IMR-90 (cell line): ENCODE measurements around the gene ZFAND4. TPM values are rescaled to one million over a fixed set of nuclear protein-coding genes. Genes with fewer than 3 reads are reported as not detected.

Experiments
- ATAC-seq: fragments of 200-7000 bp; cut with Tn5 transposase; 2 replicates; pipeline ENCODE4 v1.9.1; 2020; ENCODE audit warnings: low read depth, mild to moderate bottlenecking, moderate library complexity
- BruUV-seq: library from RNA; stranded (reverse); fragments of 400-500 nt; replicated peaks from 2 replicates; lab custom pipeline; 2021; lab: Mats Ljungman, UMichigan
- CTCF ChIA-PET: fragments of 300-600 bp; formaldehyde crosslinking; extraction: SDS; loops from one replicate; lab custom pipeline; 2021; ENCODE audit warnings: antibody characterized with exemption; lab: Yijun Ruan, JAX
- POLR2A ChIA-PET: fragments of 300-600 bp; sonication (Branson Sonifier 250); formaldehyde crosslinking; loops from one replicate; lab custom pipeline; 2022; ENCODE audit warnings: antibody characterized with exemption; ENCODE audit not compliant: unreplicated experiment; lab: Charles Lee
- DNase-seq: peaks from one replicate; pipeline ENCODE4 v3.0.0; 2013
- H2AFZ ChIP-seq: replicated peaks from 2 replicates; pipeline ENCODE3; 2013; ENCODE audit warnings: low read length, mild to moderate bottlenecking; ENCODE audit not compliant: poor library complexity
- H2AK5ac ChIP-seq: 2 replicates; pipeline ENCODE4 v1.6.1; 2013; ENCODE audit warnings: low read depth, low read length, inconsistent platforms
- H2AK9ac ChIP-seq: replicated peaks from 2 replicates; pipeline ENCODE3; 2013; ENCODE audit warnings: mild to moderate bottlenecking, low read depth, low read length, moderate library complexity; ENCODE audit not compliant: poor library complexity
- H2BK120ac ChIP-seq: 2 replicates; pipeline ENCODE4 v1.6.1; 2013; ENCODE audit warnings: low read depth, low read length, inconsistent platforms
- H2BK15ac ChIP-seq: 3 replicates; pipeline ENCODE4 v1.6.1; 2013; ENCODE audit warnings: low read depth, low read length, inconsistent platforms
- H2BK20ac ChIP-seq: 2 replicates; pipeline ENCODE4 v1.6.1; 2013; ENCODE audit warnings: low read depth, mild to moderate bottlenecking, inconsistent platforms, low read length, moderate library complexity
- H2BK5ac ChIP-seq: 2 replicates; pipeline ENCODE4 v1.6.1; 2013; ENCODE audit warnings: mild to moderate bottlenecking, low read depth, low read length, inconsistent platforms; ENCODE audit not compliant: poor library complexity, severe bottlenecking
- H3K14ac ChIP-seq: replicated peaks from 2 replicates; pipeline ENCODE4 v1.6.1; 2013; ENCODE audit warnings: low read depth, low read length, inconsistent platforms
- H3K18ac ChIP-seq: 2 replicates; pipeline ENCODE4 v1.6.1; 2013; ENCODE audit warnings: low read depth, low read length, control low read depth
- H3K23ac ChIP-seq: 2 replicates; pipeline ENCODE4 v1.6.1; 2013; ENCODE audit warnings: low read depth, low read length, inconsistent platforms
- H3K27ac ChIP-seq: 2 replicates; pipeline ENCODE4 v1.5.1; 2013; ENCODE audit warnings: mild to moderate bottlenecking, control low read depth, low read length; ENCODE audit not compliant: insufficient read depth
- H3K27me3 ChIP-seq: 2 replicates; pipeline ENCODE4 v1.6.1; 2013; ENCODE audit warnings: low read length; ENCODE audit not compliant: control insufficient read depth, insufficient read depth
- H3K36me3 ChIP-seq: 2 replicates; pipeline ENCODE4 v1.6.1; 2013; ENCODE audit warnings: low read length, mixed read lengths; ENCODE audit not compliant: control insufficient read depth, insufficient read depth
- H3K4ac ChIP-seq: 2 replicates; pipeline ENCODE4 v1.6.1; 2013; ENCODE audit warnings: low read depth, low read length, inconsistent platforms
- H3K4me1 ChIP-seq: 2 replicates; pipeline ENCODE4 v1.6.1; 2013; ENCODE audit warnings: low read length, mixed read lengths; ENCODE audit not compliant: control insufficient read depth, insufficient read depth
- H3K4me2 ChIP-seq: 2 replicates; pipeline ENCODE4 v1.6.1; 2013; ENCODE audit warnings: low read depth, mild to moderate bottlenecking, control low read depth, low read length, moderate library complexity
- H3K4me3 ChIP-seq: 2 replicates; pipeline ENCODE4 v1.5.1; 2013; ENCODE audit warnings: low read depth, mild to moderate bottlenecking, control low read depth, low read length, moderate library complexity; ENCODE audit not compliant: insufficient read depth
- H3K56ac ChIP-seq: 2 replicates; pipeline ENCODE4 v1.6.1; 2013; ENCODE audit warnings: low read length, inconsistent platforms; ENCODE audit not compliant: insufficient read depth; ENCODE audit errors: extremely low read depth
- H3K79me1 ChIP-seq, 2 experiments: 2 replicates each; pipeline ENCODE4 v1.6.1; 2013; ENCODE audit warnings: low read length in 2 of 2, inconsistent platforms in 1 of 2, low read depth in 1 of 2
- H3K9ac ChIP-seq: 2 replicates; pipeline ENCODE4 v1.6.1; 2013; ENCODE audit warnings: low read depth, low read length, control low read depth
- H3K9me1 ChIP-seq: 2 replicates; pipeline ENCODE4 v1.6.1; 2013; ENCODE audit warnings: low read length, inconsistent platforms; ENCODE audit not compliant: insufficient read depth
- H3K9me3 ChIP-seq: 2 replicates; pipeline ENCODE4 v1.6.1; 2013; ENCODE audit warnings: low read length; ENCODE audit not compliant: control insufficient read depth, insufficient read depth
- H4K20me1 ChIP-seq: 2 replicates; pipeline ENCODE4 v1.6.1; 2013; ENCODE audit warnings: low read length, inconsistent platforms; ENCODE audit not compliant: insufficient read depth
- H4K5ac ChIP-seq: 2 replicates; pipeline ENCODE4 v1.6.1; 2013; ENCODE audit warnings: mild to moderate bottlenecking, low read depth, low read length, control low read depth
- H4K8ac ChIP-seq, 2 experiments: 2 replicates each; pipeline ENCODE4 v1.6.1; 2013; ENCODE audit warnings: low read depth in 2 of 2, low read length in 2 of 2, control low read depth in 1 of 2, inconsistent platforms in 1 of 2
- H4K91ac ChIP-seq: 2 replicates; pipeline ENCODE4 v1.6.1; 2013; ENCODE audit warnings: low read depth, low read length, inconsistent platforms; ENCODE audit not compliant: insufficient read depth
- ELK1 ChIP-seq: fragments of 150-350 bp; IDR thresholded peaks from 2 replicates; pipeline ENCODE4 v1.6.1; 2016; ENCODE audit warnings: low read depth, mild to moderate bottlenecking, low read length, moderate library complexity, borderline replicate concordance
- MAFK ChIP-seq: IDR thresholded peaks from 2 replicates; pipeline ENCODE4 v1.6.1; 2012; ENCODE audit warnings: low read depth, low read length, improper control_type of control experiment
- MAZ ChIP-seq: IDR thresholded peaks from 2 replicates; pipeline ENCODE4 v1.6.1; 2012; ENCODE audit warnings: low read depth, mild to moderate bottlenecking, low read length, improper control_type of control experiment, moderate library complexity, borderline replicate concordance
- NFE2L2 ChIP-seq: fragments of 150-350 bp; IDR thresholded peaks from 2 replicates; pipeline ENCODE4 v1.6.1; 2016; ENCODE audit warnings: low read depth, mild to moderate bottlenecking, low read length
- POLR2A ChIP-seq: IDR thresholded peaks from 2 replicates; pipeline ENCODE4 v1.6.1; 2012; ENCODE audit warnings: mild to moderate bottlenecking, low read depth, low read length
- RCOR1 ChIP-seq: IDR thresholded peaks from 2 replicates; pipeline ENCODE4 v1.6.1; 2012; ENCODE audit warnings: mild to moderate bottlenecking, low read length, improper control_type of control experiment; ENCODE audit not compliant: insufficient replicate concordance
- RFX5 ChIP-seq: IDR thresholded peaks from 2 replicates; pipeline ENCODE4 v1.8.0; 2012; ENCODE audit warnings: low read depth, mild to moderate bottlenecking, low read length, moderate library complexity
- whole genome bisulfite sequencing, 2 experiments: methylation state at CpG; one replicate each; pipeline versions ENCODE4 v1.1.5 to v1.1.7; 2013; ENCODE audit warnings: missing lambda C conversion rate in 2 of 2; ENCODE audit not compliant: insufficient read length in 1 of 2; ENCODE audit errors: extremely low coverage in 2 of 2; 5-methylcytosine and 5-hydroxymethylcytosine counted together
- dilution Hi-C: fragments of 300-500 bp; cut with HindIII; formaldehyde crosslinking; loops from one replicate; pipeline ENCODE4 v1.14.3; 2018; ENCODE audit warnings: low sequenced_read_pairs; ENCODE audit not compliant: unreplicated experiment
- in situ Hi-C: fragments of 300-500 bp; cut with MboI; formaldehyde crosslinking; loops from 3 replicates; pipeline ENCODE4 v1.14.3; 2019; ENCODE audit warnings: low sequenced_read_pairs, inconsistent platforms, mixed read lengths
- intact Hi-C: fragments of 100-400 bp; cut with micrococcal nuclease; formaldehyde crosslinking; loops from 2 replicates; pipeline ENCODE4 v1.10.0; 2022
- polyA plus RNA-seq, 3 experiments: library from polyadenylated mRNA; depleted of rRNA; stranded (reverse); fragments of >200 nt; gene quantifications; 2 replicates each; pipeline ENCODE4 v1.2.3, GENCODE V29; 2012; ENCODE audit warnings: low replicate concordance in 1 of 3
- total RNA-seq: library from RNA; depleted of rRNA; stranded (reverse); fragments of >200 nt; gene quantifications from 2 replicates; pipeline ENCODE4 v1.2.3, GENCODE V29; 2012

Gene ZFAND4
- total and polyA plus RNA-seq, 2 of the 4 experiments (the other 2 are of a cell fraction), result 2.0 to 3.4 TPM

GRCh38 chr10:45602836-45603235 is 69.7 kb downstream of the ZFAND4 start:
- Histone ChIP-seq H4K5ac (no peak overlapping the region), H3K36me3 (no peaks in the 10 kb centered on the region), H4K8ac (no peak overlapping the region), H3K27me3 (peaks cover 17% of the 10 kb centered on the region), H3K9me1 (no peaks in the 10 kb centered on the region), H3K27ac (no peak overlapping the region), H2AK5ac (no peak overlapping the region), H4K91ac (no peak overlapping the region), H3K9me3 (no peaks in the 10 kb centered on the region), H3K4ac (no peak overlapping the region), H3K14ac (no peak overlapping the region), H2BK5ac (no peak overlapping the region), H2BK120ac (no peak overlapping the region), H2BK15ac (no peak overlapping the region), H2BK20ac (no peak overlapping the region), H4K20me1 (no peaks in the 10 kb centered on the region), H3K56ac (no peak overlapping the region), H2AFZ (no peak overlapping the region), H3K4me2 (no peak overlapping the region), H3K18ac (no peak overlapping the region), H3K4me1 (no peaks in the 10 kb centered on the region), H2AK9ac (no peak overlapping the region), H3K79me1 (no peaks in the 10 kb centered on the region), H3K23ac (no peak overlapping the region), H3K9ac (no peak overlapping the region), H3K4me3 (no peak overlapping the region)
- TF ChIP-seq MAZ (no peak), RFX5 (no peak), RCOR1 (no peak), ELK1 (no peak), MAFK (no peak), POLR2A (no peak), NFE2L2 (no peak)
- ATAC-seq, result no peak
- dilution Hi-C loops, result no loop called here
- ChIA-PET POLR2A (no interaction called here), CTCF (no interaction called here)
- no peak for DNase-seq
- WGBS, 2 experiments, result 92% methylated on average over 2 of the region's 4 CpGs; no CpG with 5 or more reads in 1 of the 2 experiments
- in situ Hi-C loops, result no loop called here
- intact Hi-C loops, result no loop called here
- BruUV-seq, result no TSS peak
